IgD-negative memory B cell (primary cell): Measurements from ENCODE around the gene IER3. TPM values are rescaled to one million over a fixed set of nuclear protein-coding genes. Genes with fewer than 3 reads are reported as not detected.
"Not testable (repeated sequence)": the region's sequence is repeated elsewhere in the genome, so short reads cannot be mapped to it uniquely, and the experiment has no call there.

Source experiments
- H3K27ac Mint-ChIP-seq, 3 donors: one replicate each; pipeline ENCODE4 v1.8.0; 2020 to 2022; ENCODE audit warnings: mild to moderate bottlenecking in 3 of 3, mixed read lengths in 3 of 3, moderate library complexity in 1 of 3
- H3K27me3 Mint-ChIP-seq: one replicate; pipeline ENCODE4 v1.8.0; 2021; ENCODE audit warnings: mixed read lengths
- H3K36me3 Mint-ChIP-seq: one replicate; pipeline ENCODE4 v1.8.0; 2020; ENCODE audit warnings: mild to moderate bottlenecking, mixed read lengths
- H3K4me1 Mint-ChIP-seq, 3 donors: one replicate each; pipeline ENCODE4 v1.8.0; 2020 to 2022; ENCODE audit warnings: mixed read lengths in 3 of 3, mild to moderate bottlenecking in 1 of 3
- H3K4me3 Mint-ChIP-seq, 4 donors: one replicate each; pipeline ENCODE4 v1.8.0; 2020 to 2022; ENCODE audit warnings: mild to moderate bottlenecking in 4 of 4, mixed read lengths in 4 of 4, moderate library complexity in 3 of 4
- H3K9me3 Mint-ChIP-seq, 3 donors: one replicate each; pipeline ENCODE4 v1.8.0; 2020 to 2021; ENCODE audit warnings: mixed read lengths in 3 of 3, mild to moderate bottlenecking in 1 of 3
- polyA plus RNA-seq: library from polyadenylated mRNA; unstranded; fragments of 300-500 nt; fragmentation: Illumina TruSeq; gene quantifications from one replicate; pipeline ENCODE4 v1.2.3, GENCODE V29; 2021

The IER3 gene
- polyA plus RNA-seq, 1 donor from 2014 or later, result 0.73 TPM

GRCh38 chr6:30763155-30763617 is 18.8 kb upstream of the IER3 start:
- peaks cover 0 to 1% (median 0%) of the 10 kb centered on the region in 3 donors for H3K9me3 Mint-ChIP-seq
- peaks cover 1% of the 10 kb centered on the region for H3K27me3 Mint-ChIP-seq
- H3K36me3 Mint-ChIP-seq, result peaks cover 2% of the 10 kb centered on the region
- H3K27ac Mint-ChIP-seq, result no peak overlapping the region
- no peak overlapping the region for H3K4me3 Mint-ChIP-seq
- H3K4me1 Mint-ChIP-seq, result peaks cover 8 to 14% (median 12%) of the 10 kb centered on the region in 3 donors

DNA sequence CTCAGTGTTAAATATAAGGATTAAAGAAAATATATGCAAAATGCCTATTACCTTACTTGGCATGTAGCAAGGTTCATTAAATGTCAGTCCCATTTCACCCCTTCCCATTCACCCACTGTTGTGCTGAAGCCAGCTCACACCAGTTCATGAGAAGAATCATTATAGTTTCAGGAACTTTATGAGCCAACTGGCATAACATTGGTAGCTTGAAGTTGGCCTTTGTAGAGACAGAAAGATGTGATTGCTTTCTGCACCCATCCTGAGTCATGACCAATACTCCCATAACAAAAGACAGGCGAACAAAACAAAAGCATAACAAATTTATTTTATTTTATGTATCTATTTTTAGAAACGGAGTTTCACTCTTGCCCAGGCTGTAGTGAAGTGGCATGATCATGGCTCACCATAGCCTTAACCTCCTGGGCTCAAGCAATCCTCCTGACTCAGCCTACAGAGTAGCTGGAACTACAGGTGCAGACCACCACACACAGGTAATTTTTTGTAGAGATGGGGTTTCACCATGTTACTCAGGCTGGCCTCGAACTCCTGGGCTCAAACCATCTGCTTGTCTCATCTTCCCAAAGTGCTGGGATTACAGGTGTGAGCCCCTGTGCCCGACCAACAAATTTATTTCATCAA is 17.6 kb upstream of the IER3 start:
- Mint-ChIP-seq H3K4me1 (peaks cover 8 to 14% (median 13%) of the 10 kb centered on the region in 3 donors), H3K27ac (no peak overlapping the region), H3K4me3 (no peak overlapping the region), H3K36me3 (peaks cover 2% of the 10 kb centered on the region), H3K9me3 (peaks cover 0 to 1% (median 0%) of the 10 kb centered on the region in 3 donors), H3K27me3 (peaks cover 1% of the 10 kb centered on the region)

- Mint-ChIP-seq H3K9me3 (peaks cover 0 to 1% (median 0%) of the 10 kb centered on the region in 3 donors), H3K27me3 (peaks cover 1% of the 10 kb centered on the region), H3K36me3 (peaks cover 2% of the 10 kb centered on the region), H3K4me1 (peaks cover 8 to 14% (median 13%) of the 10 kb centered on the region in 3 donors), H3K4me3 (no peak overlapping the region), H3K27ac (peak overlapping the region in 2 of 3 donors; percentile 46 to 67)
Measured at GRCh38 chr6:30760549-30760948, 16.2 kb upstream of the IER3 start.

DNA sequence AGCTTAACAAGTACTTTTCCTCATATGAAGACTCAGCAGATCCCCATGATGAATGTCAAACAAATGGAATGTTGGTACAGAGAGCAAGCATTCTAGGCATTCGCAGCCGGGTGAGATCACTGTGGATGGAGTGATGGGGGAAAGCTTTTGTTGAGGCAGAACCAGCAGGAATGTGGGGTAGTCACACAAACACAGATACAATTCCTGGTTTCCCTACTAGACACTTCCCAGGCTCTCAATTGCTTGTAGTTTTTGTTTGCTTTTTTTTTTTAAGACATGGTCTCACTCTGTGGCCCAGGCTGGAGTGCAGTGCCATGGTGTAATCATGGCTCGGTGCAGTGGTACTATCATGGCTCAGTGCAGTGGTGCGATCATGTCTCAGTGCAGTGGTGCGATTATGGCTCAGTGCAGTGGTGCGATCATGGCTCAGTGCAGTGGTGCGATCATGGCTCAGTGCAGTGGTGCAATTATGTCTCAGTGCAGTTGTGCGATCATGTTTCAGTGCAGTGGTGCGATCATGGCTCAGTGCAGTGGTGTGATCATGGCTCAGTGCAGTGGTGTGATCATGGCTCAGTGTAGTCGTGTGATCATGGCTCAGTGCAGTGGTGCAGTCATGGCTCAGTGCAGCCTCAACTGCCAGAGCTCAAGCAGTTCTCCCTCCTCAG is 15.4 kb upstream of the IER3 start:
- H3K27ac Mint-ChIP-seq, result peak overlapping the region in 1 of 3 donors; percentile 67
- H3K9me3 Mint-ChIP-seq, result peaks cover 0 to 1% (median 0%) of the 10 kb centered on the region in 3 donors
- H3K36me3 Mint-ChIP-seq, result peaks cover 2% of the 10 kb centered on the region
- peaks cover 1% of the 10 kb centered on the region for H3K27me3 Mint-ChIP-seq
- H3K4me1 Mint-ChIP-seq, result peaks cover 8 to 14% (median 13%) of the 10 kb centered on the region in 3 donors
- H3K4me3 Mint-ChIP-seq, result no peak overlapping the region

- H3K36me3 Mint-ChIP-seq, result no peaks in the 10 kb centered on the region
- no peak overlapping the region for H3K4me3 Mint-ChIP-seq
- no peaks in the 10 kb centered on the region for H3K27me3 Mint-ChIP-seq
- H3K9me3 Mint-ChIP-seq, result peaks cover 0 to 1% (median 0%) of the 10 kb centered on the region in 3 donors
- peaks cover 8 to 11% (median 8%) of the 10 kb centered on the region in 3 donors for H3K4me1 Mint-ChIP-seq
- no peak overlapping the region for H3K27ac Mint-ChIP-seq
Measured at GRCh38 chr6:30757261-30757904, 13.0 kb upstream of the IER3 start.

DNA sequence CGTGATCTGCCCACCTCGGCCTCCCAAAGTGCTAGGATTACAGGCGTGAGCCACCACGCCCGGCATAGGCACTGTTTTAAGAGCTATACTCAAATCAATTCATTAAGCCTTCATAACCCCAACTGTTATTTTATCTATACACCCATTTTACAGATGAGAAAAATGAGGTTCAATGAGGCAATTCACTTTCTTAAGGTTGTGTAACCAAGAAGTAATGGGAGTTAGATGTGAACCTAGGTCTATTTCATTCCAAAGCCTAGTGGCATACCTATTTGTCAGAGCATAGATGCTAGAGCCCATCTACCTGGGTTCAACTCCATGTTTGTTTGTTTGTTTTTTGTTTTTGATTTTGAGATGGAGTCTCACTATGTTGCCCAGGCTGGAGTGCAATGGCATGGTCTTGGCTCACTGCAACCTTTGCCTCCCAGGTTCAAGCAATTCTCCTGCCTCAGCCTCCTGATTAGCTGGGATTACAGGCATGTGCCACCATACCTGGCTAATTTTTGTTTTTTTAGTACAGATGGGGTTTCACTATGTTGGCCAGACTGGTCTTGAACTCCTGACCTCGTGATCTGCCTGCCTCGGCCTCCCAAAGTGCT is 12.2 kb upstream of the IER3 start:
- not testable (repeated sequence) for H3K9me3 Mint-ChIP-seq, H3K36me3 Mint-ChIP-seq, H3K27ac Mint-ChIP-seq, H3K4me3 Mint-ChIP-seq, H3K27me3 Mint-ChIP-seq
- peaks cover 8 to 11% (median 8%) of the 10 kb centered on the region in 3 donors for H3K4me1 Mint-ChIP-seq

DNA sequence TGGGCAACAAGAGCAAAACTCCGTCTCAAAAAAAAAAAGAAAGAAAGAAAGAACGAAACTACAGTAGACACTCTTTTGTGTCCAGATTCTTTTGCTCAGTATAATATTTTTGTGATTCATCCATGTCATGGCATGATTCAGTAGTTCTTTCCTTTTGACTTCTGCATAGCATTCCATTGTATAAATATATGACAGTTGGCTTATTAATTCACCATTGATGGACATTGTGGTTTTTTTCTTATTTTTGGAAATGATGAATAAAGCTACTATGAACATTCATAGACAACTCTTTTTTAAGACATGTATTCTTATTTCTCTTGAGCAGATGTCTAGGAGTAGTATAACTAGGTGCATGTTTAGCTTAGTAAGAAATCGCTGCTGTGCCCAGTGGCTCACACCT is 10.3 kb upstream of the IER3 start:
- Mint-ChIP-seq H3K4me3 (no peak overlapping the region), H3K9me3 (no peaks in the 10 kb centered on the region), H3K36me3 (no peaks in the 10 kb centered on the region), H3K27ac (no peak overlapping the region), H3K4me1 (peaks cover 8 to 9% (median 8%) of the 10 kb centered on the region in 3 donors), H3K27me3 (peaks cover 4% of the 10 kb centered on the region)

- Mint-ChIP-seq H3K27me3 (peaks cover 4% of the 10 kb centered on the region), H3K9me3 (no peaks in the 10 kb centered on the region), H3K4me1 (no peaks in the 10 kb centered on the region), H3K4me3 (no peak overlapping the region), H3K36me3 (no peaks in the 10 kb centered on the region), H3K27ac (peak overlapping the region in 1 of 3 donors; percentile 10)
Measured at GRCh38 chr6:30752157-30752927, 8.0 kb upstream of the IER3 start.

DNA sequence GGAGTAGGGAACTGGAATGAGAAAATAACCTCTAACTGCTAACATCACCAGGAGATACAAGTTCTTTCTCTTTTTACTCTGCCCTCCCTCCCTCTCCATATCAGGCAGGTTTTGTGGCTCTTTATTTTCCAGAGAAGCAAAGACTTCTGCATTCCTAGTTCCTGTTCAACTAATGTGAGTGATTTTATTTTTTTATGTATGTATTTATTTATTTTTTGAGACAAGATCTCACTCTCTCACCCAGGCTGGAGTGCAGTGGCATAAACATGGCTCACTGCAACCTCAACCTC is 6.0 kb upstream of the IER3 start:
- Mint-ChIP-seq H3K9me3 (no peaks in the 10 kb centered on the region), H3K27me3 (peaks cover 4% of the 10 kb centered on the region), H3K4me3 (no peak overlapping the region), H3K4me1 (no peaks in the 10 kb centered on the region), H3K36me3 (no peaks in the 10 kb centered on the region), H3K27ac (no peak overlapping the region)

- peak overlapping the region in 1 of 3 donors; percentile 48 for H3K27ac Mint-ChIP-seq
- peaks cover 4% of the 10 kb centered on the region for H3K27me3 Mint-ChIP-seq
- no peaks in the 10 kb centered on the region for H3K9me3 Mint-ChIP-seq
- peaks cover 0 to 2% (median 0%) of the 10 kb centered on the region in 3 donors for H3K4me1 Mint-ChIP-seq
- H3K4me3 Mint-ChIP-seq, result no peak overlapping the region
- no peaks in the 10 kb centered on the region for H3K36me3 Mint-ChIP-seq
Measured at GRCh38 chr6:30749554-30750378, 5.4 kb upstream of the IER3 start.

GRCh38 chr6:30748851-30749540 is 4.6 kb upstream of the IER3 start:
- H3K27me3 Mint-ChIP-seq, result peaks cover 4% of the 10 kb centered on the region
- H3K4me3 Mint-ChIP-seq, result no peak overlapping the region
- peaks cover 0 to 5% (median 2%) of the 10 kb centered on the region in 3 donors for H3K4me1 Mint-ChIP-seq
- H3K36me3 Mint-ChIP-seq, result no peaks in the 10 kb centered on the region
- H3K9me3 Mint-ChIP-seq, result no peaks in the 10 kb centered on the region
- no peak overlapping the region for H3K27ac Mint-ChIP-seq

DNA sequence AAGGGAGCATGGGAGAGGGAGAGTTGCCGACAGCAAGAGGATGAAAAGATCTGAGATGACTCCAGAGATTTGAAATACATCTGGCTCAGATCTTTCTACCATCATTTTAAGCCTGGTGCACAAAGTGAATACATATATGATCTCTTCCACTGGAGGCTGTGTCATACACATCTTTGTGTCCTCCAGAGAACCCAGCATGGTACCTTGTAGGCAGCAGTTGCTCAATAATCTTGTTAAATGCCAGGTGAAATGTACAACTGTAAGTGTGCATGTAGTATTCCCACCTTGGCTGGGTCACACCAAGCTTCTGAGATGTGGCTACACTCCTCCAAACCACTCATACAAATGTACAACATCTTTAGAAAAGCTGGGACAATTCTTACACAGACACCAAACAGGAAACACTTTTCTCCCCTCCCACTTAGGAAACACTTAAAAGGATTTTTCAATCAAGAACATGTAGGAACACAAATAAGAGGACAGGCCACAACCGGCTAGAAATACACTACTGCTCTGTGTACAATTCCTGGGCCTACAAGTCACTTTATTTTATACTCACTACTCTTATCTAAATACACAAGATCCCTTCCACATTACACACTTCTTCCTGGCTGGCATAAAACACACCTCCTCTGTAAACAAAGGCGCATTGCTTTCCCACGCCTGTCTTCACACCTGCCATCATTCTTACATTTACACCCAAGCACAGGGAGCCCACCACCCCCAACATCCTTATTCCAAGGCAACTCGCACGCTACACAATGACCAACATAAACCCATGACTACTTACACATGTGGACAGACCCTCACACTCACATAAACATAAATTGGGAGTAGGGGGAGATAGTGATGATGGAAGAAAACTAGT is 3.8 kb upstream of the IER3 start:
- peak overlapping the region in 1 of 4 donors; percentile 3 for H3K4me3 Mint-ChIP-seq
- H3K27me3 Mint-ChIP-seq, result peaks cover 4% of the 10 kb centered on the region
- H3K4me1 Mint-ChIP-seq, result peaks cover 7 to 10% (median 8%) of the 10 kb centered on the region in 3 donors
- H3K36me3 Mint-ChIP-seq, result no peaks in the 10 kb centered on the region
- no peak overlapping the region for H3K27ac Mint-ChIP-seq
- H3K9me3 Mint-ChIP-seq, result no peaks in the 10 kb centered on the region

GRCh38 chr6:30747300-30747687 is 2.9 kb upstream of the IER3 start:
- Mint-ChIP-seq H3K27me3 (peaks cover 4% of the 10 kb centered on the region), H3K36me3 (no peaks in the 10 kb centered on the region), H3K4me3 (no peak overlapping the region), H3K27ac (no peak overlapping the region), H3K4me1 (peaks cover 9 to 11% (median 9%) of the 10 kb centered on the region in 3 donors), H3K9me3 (no peaks in the 10 kb centered on the region)
